OCI-LY7 (cell line): ENCODE results near the gene FAM234B. TPM values are rescaled to one million over a fixed set of nuclear protein-coding genes. Genes with fewer than 3 reads are reported as not detected.

ENCODE experiments used
- BruUV-seq: library from RNA; stranded (reverse); fragments of 400-500 nt; replicated peaks from 2 replicates; lab custom pipeline; 2021; lab: Mats Ljungman, UMichigan
- CTCF ChIA-PET: fragments of 300-600 bp; sonication (Branson Sonifier 250); formaldehyde crosslinking; loops from one replicate; lab custom pipeline; 2022; ENCODE audit warnings: antibody characterized with exemption; ENCODE audit not compliant: unreplicated experiment; lab: Charles Lee
- POLR2A ChIA-PET: fragments of 300-600 bp; sonication (Branson Sonifier 250); formaldehyde crosslinking; loops from one replicate; lab custom pipeline; 2022; ENCODE audit warnings: antibody characterized with exemption; lab: Charles Lee
- DNase-seq: peaks from one replicate; pipeline ENCODE4 v3.0.0-alpha.2; 2015; ENCODE audit warnings: low spot score
- H2AFZ ChIP-seq: fragments of 200-600 bp; sonication (generic), shearing (Covaris generic); 2 replicates; pipeline ENCODE4 v1.6.1; 2014; ENCODE audit warnings: mild to moderate bottlenecking, antibody characterized with exemption, low read length, moderate library complexity
- H3K27ac ChIP-seq: fragments of 200-600 bp; sonication (generic); 2 replicates; pipeline ENCODE4 v1.5.1; 2014; ENCODE audit warnings: mixed run types, low read depth, mild to moderate bottlenecking, moderate library complexity, low read length, inconsistent platforms; ENCODE audit not compliant: poor library complexity, severe bottlenecking
- H3K36me3 ChIP-seq: fragments of 200-600 bp; sonication (generic); 2 replicates; pipeline ENCODE4 v1.6.1; 2014; ENCODE audit warnings: mild to moderate bottlenecking, antibody characterized with exemption, low read length, moderate library complexity, mixed read lengths; ENCODE audit not compliant: insufficient read depth
- H3K4me1 ChIP-seq: fragments of 200-600 bp; sonication (generic); 2 replicates; pipeline ENCODE4 v1.5.1; 2014; ENCODE audit warnings: mild to moderate bottlenecking, low read length; ENCODE audit not compliant: insufficient read depth, poor library complexity, severe bottlenecking
- H3K4me2 ChIP-seq: fragments of 200-600 bp; sonication (generic); 2 replicates; pipeline ENCODE4 v1.6.1; 2014; ENCODE audit warnings: mild to moderate bottlenecking, low read length
- H3K4me3 ChIP-seq: fragments of 200-600 bp; sonication (generic); 2 replicates; pipeline ENCODE4 v1.5.1; 2014; ENCODE audit warnings: mild to moderate bottlenecking, low read depth, low read length; ENCODE audit not compliant: poor library complexity, severe bottlenecking
- H3K79me2 ChIP-seq: fragments of 200-600 bp; sonication (generic); 2 replicates; pipeline ENCODE4 v1.6.1; 2016; ENCODE audit warnings: low read depth, mild to moderate bottlenecking, low read length, moderate library complexity, mixed read lengths; ENCODE audit not compliant: insufficient read depth
- H3K9me2 ChIP-seq: fragments of 200-600 bp; sonication (generic); 2 replicates; pipeline ENCODE4 v1.6.1; 2016; ENCODE audit warnings: mild to moderate bottlenecking, low read length, mixed read lengths; ENCODE audit not compliant: insufficient read depth
- H3K9me3 ChIP-seq: fragments of 200-600 bp; sonication (generic); 2 replicates; pipeline ENCODE4 v1.6.1; 2014; ENCODE audit warnings: mild to moderate bottlenecking, mixed run types, low read length, mixed read lengths
- H4K20me1 ChIP-seq: fragments of 200-600 bp; sonication (generic); 2 replicates; pipeline ENCODE4 v1.6.1; 2014; ENCODE audit warnings: mild to moderate bottlenecking, antibody characterized with exemption, low read length, moderate library complexity, mixed read lengths; ENCODE audit not compliant: insufficient read depth
- EZH2phosphoT487 ChIP-seq: fragments of 200-600 bp; sonication (generic); IDR thresholded peaks from 2 replicates; pipeline ENCODE4 v1.6.1; 2018; ENCODE audit warnings: low read depth, borderline replicate concordance, mild to moderate bottlenecking, mixed run types, antibody characterized with exemption, low read length, moderate library complexity, mixed read lengths
- intact Hi-C: fragments of 100-400 bp; cut with micrococcal nuclease; formaldehyde crosslinking; loops from one replicate; pipeline ENCODE4 v1.10.0; 2022; ENCODE audit not compliant: unreplicated experiment
- total RNA-seq, 2 experiments: library from RNA; depleted of rRNA in 1 of 2; stranded (reverse); fragments of >200 nt in 1 of 2; shearing (Covaris generic) in 1 of 2; gene quantifications; 2 replicates each; pipeline ENCODE4 v1.2.3, GENCODE V29; 2014 to 2022
- TF ChIP-seq, protein P1 (sequence below): fragments of 200-600 bp; sonication (generic); conservative IDR thresholded peaks from 2 replicates; pipeline ENCODE4 v1.5.1; 2014; ENCODE audit warnings: mild to moderate bottlenecking, antibody characterized with exemption, low read length, moderate library complexity, mixed read lengths

FAM234B gene
- total RNA-seq, 2 experiments from 2014 or later, result 4.7 to 7.0 TPM

DNA sequence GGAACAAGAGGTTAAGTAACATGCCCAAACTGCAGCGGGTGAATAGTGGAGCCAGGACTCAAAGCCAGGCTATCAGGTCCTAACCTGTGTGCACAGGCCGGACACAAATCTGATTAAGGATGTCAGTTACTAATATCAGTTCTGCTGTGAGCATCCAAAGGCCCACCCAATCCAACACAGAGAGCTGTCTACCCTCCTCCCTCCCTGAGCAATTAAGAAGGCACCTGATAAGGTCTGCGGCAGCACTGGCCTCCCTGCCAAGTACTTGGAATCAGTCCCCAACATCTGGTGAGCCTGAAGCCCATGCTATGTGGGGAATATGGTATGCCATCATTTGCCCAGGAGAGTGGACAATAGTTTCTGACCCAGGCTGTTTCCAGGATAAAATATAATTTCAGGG, 48.0 kb upstream of the FAM234B start:
- H3K27ac ChIP-seq, result no peak overlapping the region
- no peaks in the 10 kb centered on the region for H3K9me3 ChIP-seq
- no peak for DNase-seq
- POLR2A ChIA-PET, result no interaction called here
- H3K79me2 ChIP-seq, result no peaks in the 10 kb centered on the region
- BruUV-seq, result no TSS peak
- H3K4me1 ChIP-seq, result peaks cover 9% of the 10 kb centered on the region
- H2AFZ ChIP-seq, result no peak overlapping the region
- no peaks in the 10 kb centered on the region for H3K9me2 ChIP-seq
- intact Hi-C loops, result no loop called here
- H4K20me1 ChIP-seq, result no peaks in the 10 kb centered on the region
- H3K36me3 ChIP-seq, result no peaks in the 10 kb centered on the region
- CTCF ChIA-PET, result no interaction called here
- TF ChIP-seq, protein P1, sequence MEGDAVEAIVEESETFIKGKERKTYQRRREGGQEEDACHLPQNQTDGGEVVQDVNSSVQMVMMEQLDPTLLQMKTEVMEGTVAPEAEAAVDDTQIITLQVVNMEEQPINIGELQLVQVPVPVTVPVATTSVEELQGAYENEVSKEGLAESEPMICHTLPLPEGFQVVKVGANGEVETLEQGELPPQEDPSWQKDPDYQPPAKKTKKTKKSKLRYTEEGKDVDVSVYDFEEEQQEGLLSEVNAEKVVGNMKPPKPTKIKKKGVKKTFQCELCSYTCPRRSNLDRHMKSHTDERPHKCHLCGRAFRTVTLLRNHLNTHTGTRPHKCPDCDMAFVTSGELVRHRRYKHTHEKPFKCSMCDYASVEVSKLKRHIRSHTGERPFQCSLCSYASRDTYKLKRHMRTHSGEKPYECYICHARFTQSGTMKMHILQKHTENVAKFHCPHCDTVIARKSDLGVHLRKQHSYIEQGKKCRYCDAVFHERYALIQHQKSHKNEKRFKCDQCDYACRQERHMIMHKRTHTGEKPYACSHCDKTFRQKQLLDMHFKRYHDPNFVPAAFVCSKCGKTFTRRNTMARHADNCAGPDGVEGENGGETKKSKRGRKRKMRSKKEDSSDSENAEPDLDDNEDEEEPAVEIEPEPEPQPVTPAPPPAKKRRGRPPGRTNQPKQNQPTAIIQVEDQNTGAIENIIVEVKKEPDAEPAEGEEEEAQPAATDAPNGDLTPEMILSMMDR, result no peak
- TF ChIP-seq EZH2phosphoT487, result no peak
- H3K4me3 ChIP-seq, result no peak overlapping the region
- no peak overlapping the region for H3K4me2 ChIP-seq

DNA sequence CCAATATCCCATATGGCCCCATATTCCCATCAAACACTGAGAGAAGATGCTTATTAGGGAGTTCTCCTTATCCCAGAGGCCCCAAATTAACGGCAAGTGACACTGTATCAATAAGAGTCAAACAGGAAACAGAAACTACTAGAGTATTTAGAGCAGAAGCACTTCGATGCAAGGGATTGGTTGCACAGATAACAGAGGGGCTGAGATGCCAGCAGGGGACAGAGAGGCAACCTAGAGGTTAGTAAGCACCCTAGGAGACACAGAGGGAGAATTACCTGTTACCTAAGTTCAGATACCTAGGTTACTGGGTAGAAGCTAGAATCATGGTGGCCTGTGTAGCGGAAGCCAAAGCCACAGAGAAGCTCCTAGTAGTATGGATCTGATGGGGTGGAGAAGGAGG, 47.0 kb upstream of the FAM234B start:
- ChIA-PET POLR2A (interaction anchor here (0.6 kb wide), 1 partner anchor 40 kb away, joined by 3 read pairs; no protein-coding TSS in a partner anchor), CTCF (no interaction called here)
- H4K20me1 ChIP-seq, result no peaks in the 10 kb centered on the region
- no TSS peak for BruUV-seq
- H3K9me3 ChIP-seq, result no peaks in the 10 kb centered on the region
- no peak for DNase-seq
- TF ChIP-seq, protein P1, result no peak
- no peak for TF ChIP-seq EZH2phosphoT487
- H2AFZ ChIP-seq, result no peak overlapping the region
- peaks cover 9% of the 10 kb centered on the region for H3K4me1 ChIP-seq
- intact Hi-C loops, result no loop called here
- no peaks in the 10 kb centered on the region for H3K79me2 ChIP-seq
- no peak overlapping the region for H3K4me3 ChIP-seq
- H3K36me3 ChIP-seq, result no peaks in the 10 kb centered on the region
- H3K27ac ChIP-seq, result no peak overlapping the region
- H3K4me2 ChIP-seq, result no peak overlapping the region
- H3K9me2 ChIP-seq, result no peaks in the 10 kb centered on the region

DNA sequence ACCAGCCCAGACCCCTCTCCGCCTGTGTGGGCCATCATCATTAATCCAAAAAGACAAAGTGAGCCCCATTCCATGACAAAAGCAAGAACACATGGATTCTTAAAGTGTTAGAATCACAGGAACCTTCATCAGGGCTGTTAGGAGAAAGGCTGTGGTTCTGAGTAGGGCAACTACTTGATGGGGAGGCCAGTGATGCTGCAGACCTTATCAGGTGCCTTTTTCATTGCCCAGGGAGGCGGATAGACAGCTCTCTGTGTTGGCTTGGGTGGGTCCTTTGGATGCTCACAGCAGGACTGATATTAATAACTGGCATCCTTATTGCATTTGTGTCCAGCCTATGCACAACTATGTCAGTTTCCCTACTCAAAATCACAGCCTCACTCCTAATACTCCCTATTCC, 46.4 kb upstream of the FAM234B start:
- no peak for DNase-seq
- ChIA-PET POLR2A (no interaction called here), CTCF (no interaction called here)
- no peaks in the 10 kb centered on the region for H3K79me2 ChIP-seq
- no peak for TF ChIP-seq EZH2phosphoT487
- TF ChIP-seq, protein P1, result no peak
- H3K36me3 ChIP-seq, result no peaks in the 10 kb centered on the region
- no peak overlapping the region for H2AFZ ChIP-seq
- H3K4me3 ChIP-seq, result no peak overlapping the region
- no TSS peak for BruUV-seq
- H3K4me1 ChIP-seq, result peaks cover 9% of the 10 kb centered on the region
- H3K9me3 ChIP-seq, result no peaks in the 10 kb centered on the region
- no peaks in the 10 kb centered on the region for H3K9me2 ChIP-seq
- no peaks in the 10 kb centered on the region for H4K20me1 ChIP-seq
- H3K4me2 ChIP-seq, result no peak overlapping the region
- intact Hi-C loops, result no loop called here
- no peak overlapping the region for H3K27ac ChIP-seq
